Activated T-cell treated with anti-CD3 and anti-CD28 coated beads for 24 hours (primary cell): ENCODE results near the gene SOCS4.

Source experiments
- DNase-seq: peaks from one replicate; pipeline ENCODE4 v3.0.0-alpha.2; 2020; ENCODE audit warnings: low read depth

The SOCS4 gene

GRCh38 chr14:55088356-55088755, 61.3 kb downstream of the SOCS4 start:
- DNase-seq = no peak

DNA sequence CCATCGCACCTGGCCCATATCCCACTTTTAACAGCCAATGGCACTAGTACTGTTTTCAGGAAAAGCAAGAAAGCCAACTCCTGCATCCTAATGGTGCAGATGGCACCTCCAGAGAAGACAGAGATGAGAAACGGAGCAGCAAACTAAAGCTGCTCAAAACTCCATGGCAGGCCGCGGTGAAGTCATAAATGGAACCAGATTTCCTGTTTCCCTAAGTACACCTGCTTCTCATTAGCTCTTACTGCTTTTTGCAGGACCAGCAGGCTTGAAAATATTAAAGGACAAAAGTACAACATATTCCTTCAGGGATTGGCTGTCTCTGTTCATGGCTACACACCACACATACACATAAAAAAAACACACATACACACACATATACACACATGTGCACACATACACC, 65.3 kb downstream of the SOCS4 start:
- no peak for DNase-seq

DNA sequence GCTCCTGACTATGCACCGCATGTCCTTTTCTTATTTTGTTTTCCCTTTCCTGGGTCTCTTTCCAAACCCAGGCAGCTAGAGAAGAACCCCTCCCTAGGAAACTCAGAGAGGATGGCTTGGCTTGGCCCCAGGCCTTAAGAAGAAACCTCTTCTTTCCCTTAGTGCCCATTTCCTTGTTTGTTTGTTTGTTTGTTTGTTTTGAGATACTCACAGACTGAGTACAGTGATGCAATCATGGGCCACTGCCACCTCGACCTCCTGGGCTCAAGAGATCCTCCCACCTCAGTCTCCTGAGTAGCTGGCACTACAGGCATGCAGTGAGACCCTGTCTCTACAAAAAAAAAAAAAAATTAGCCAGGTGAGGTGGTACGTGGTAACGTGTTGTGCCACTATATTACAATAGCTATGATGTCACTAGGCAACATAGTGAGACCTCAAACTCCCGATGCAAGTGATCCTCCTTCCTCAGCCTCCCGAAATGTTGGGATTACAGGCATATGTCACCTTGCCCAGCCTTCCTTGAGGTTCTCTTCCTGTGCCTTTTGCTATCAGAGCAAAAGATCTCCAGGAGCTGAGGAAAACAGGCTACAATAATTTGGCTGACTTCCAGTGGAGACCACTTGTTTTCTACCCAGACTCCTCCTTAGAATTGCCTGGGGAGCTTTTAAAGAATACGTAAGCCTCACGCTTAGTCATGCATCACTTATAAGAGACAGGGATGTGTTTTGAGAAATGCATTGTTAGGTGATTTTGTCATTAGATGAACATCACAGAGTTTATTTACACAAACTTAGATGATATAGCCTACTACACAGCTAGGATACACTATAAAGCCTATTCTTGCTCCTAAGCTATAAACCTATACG, 67.5 kb downstream of the SOCS4 start:
- DNase-seq = no peak

GRCh38 chr14:55097881-55098560, 71.0 kb downstream of the SOCS4 start:
- peak; percentile 39 for DNase-seq

- no peak for DNase-seq
Measured at GRCh38 chr14:55098561-55098898, 71.5 kb downstream of the SOCS4 start.
